ENCODE data around the gene HNF4A. TPM values are rescaled to one million over a fixed set of nuclear protein-coding genes. Genes with fewer than 3 reads are reported as not detected.
A peak's percentile ranks its signal among the peaks of the same experiment; 100 is the strongest.

The HNF4A gene
- total and polyA plus RNA-seq, 2 of the 13 experiments (the other 11 are each of a cell fraction or from before 2014, with no cell fraction given): 80.9 to 169 TPM

- no peak for TF ChIP-seq ZNF883 (CRISPR knock-in tag; IDR thresholded peaks at IDR 0.05; ENCODE audit: not compliant biosample characterization)
- TF ChIP-seq CEBPG (CRISPR knock-in tag; IDR thresholded peaks at IDR 0.05): no peak
- TF ChIP-seq PLSCR1 (CRISPR knock-in tag; IDR thresholded peaks at IDR 0.05; ENCODE audit: borderline replicate concordance): no peak
- no peak for TF ChIP-seq STAT6 (CRISPR knock-in tag; IDR thresholded peaks at IDR 0.05; ENCODE audit: borderline replicate concordance)
- no peak for TF ChIP-seq E2F5 (CRISPR knock-in tag; conservative IDR thresholded peaks at IDR 0.05)
- TF ChIP-seq IRF9 (CRISPR knock-in tag; IDR thresholded peaks at IDR 0.05; ENCODE audit: borderline replicate concordance): 0 out of 2 replicates have a peak, but pooled peaks have one; percentile 96
- TF ChIP-seq TFE3 (CRISPR knock-in tag; IDR thresholded peaks at IDR 0.05): peak; percentile 93; the same call in 1 of the 2 replicates
- no peak for TF ChIP-seq IRF1 (CRISPR knock-in tag; IDR thresholded peaks at IDR 0.05; ENCODE audit: low read depth)
- no peak; the same call in none of the 2 replicates for TF ChIP-seq CBX5 (CRISPR knock-in tag; IDR thresholded peaks at IDR 0.05; ENCODE audit: borderline replicate concordance)
These were observed 38.9 kb downstream of the HNF4A start (continued) for GRCh38 chr20:44394452-44394701.
